WI38 (cell line): ENCODE measurements around the gene RNPEPL1.
A peak's percentile ranks its signal among the peaks of the same experiment; 100 is the strongest.
"Not testable (repeated sequence)": the region's sequence is repeated elsewhere in the genome, so short reads cannot be mapped to it uniquely, and the experiment has no call there.

ENCODE experiments used
- H3K4me3 ChIP-seq: 2 replicates; pipeline ENCODE4 v1.5.1; 2011; ENCODE audit warnings: low read depth, mild to moderate bottlenecking, control low read depth, low read length
- CTCF ChIP-seq: IDR thresholded peaks from 2 replicates; pipeline ENCODE4 v1.5.1; 2012; ENCODE audit warnings: low read depth, mild to moderate bottlenecking, control low read depth, low read length

The RNPEPL1 gene

GRCh38 chr2:240567872-240568677 is at the start of gene RNPEPL1:
Gene RNPEPL1, plus strand, starts transcription at chr2:240568484. Its CDS starts 103 bp downstream, at chr2:240568587.
- H3K4me3 ChIP-seq = peak within 1 kb of the TSS; percentile 72
- TF ChIP-seq CTCF = no peak

- no peak overlapping the region for H3K4me3 ChIP-seq
- no peak for TF ChIP-seq CTCF
These were observed 49.3 kb upstream of the RNPEPL1 start for GRCh38 chr2:240518981-240519380.

- no peak for TF ChIP-seq CTCF
- H3K4me3 ChIP-seq = no peak overlapping the region
These were observed 48.7 kb upstream of the RNPEPL1 start for GRCh38 chr2:240519396-240520129.

GRCh38 chr2:240520130-240520973 is 47.9 kb upstream of the RNPEPL1 start:
- no peak for TF ChIP-seq CTCF
- no peak overlapping the region for H3K4me3 ChIP-seq

- no peak for TF ChIP-seq CTCF
- H3K4me3 ChIP-seq = no peak overlapping the region
These were observed 47.3 kb upstream of the RNPEPL1 start for GRCh38 chr2:240520974-240521350.

- not testable (repeated sequence) for H3K4me3 ChIP-seq
These were observed 46.4 kb upstream of the RNPEPL1 start for GRCh38 chr2:240521885-240522284.

GRCh38 chr2:240522406-240522805 is 45.9 kb upstream of the RNPEPL1 start:
- no peak overlapping the region for H3K4me3 ChIP-seq
- TF ChIP-seq CTCF = no peak
